Measurements from ENCODE around the gene CTSD.

Gene CTSD

GRCh38 chr11:1776331-1776851, 12.7 kb upstream of the CTSD start:
- DNase-seq (ENCODE audit: insufficient read length, low spot score) (no peak), FAIRE-seq (no peak)
- TF ChIP-seq CTCF (IDR thresholded peaks at IDR 0.05; ENCODE audit: insufficient read depth, missing control alignments), result no peak

GRCh38 chr11:1774886-1775285, 11.2 kb upstream of the CTSD start:
- FAIRE-seq (no peak), DNase-seq (ENCODE audit: insufficient read length, low spot score) (no peak)
- no peak for TF ChIP-seq CTCF (IDR thresholded peaks at IDR 0.05; ENCODE audit: insufficient read depth, missing control alignments)

GRCh38 chr11:1773994-1774550, 10.3 kb upstream of the CTSD start:
- TF ChIP-seq CTCF (IDR thresholded peaks at IDR 0.05; ENCODE audit: insufficient read depth, missing control alignments), result no peak
- DNase-seq (ENCODE audit: insufficient read length, low spot score) (no peak), FAIRE-seq (no peak)

GRCh38 chr11:1773131-1773993, 9.6 kb upstream of the CTSD start:
- TF ChIP-seq CTCF (IDR thresholded peaks at IDR 0.05; ENCODE audit: insufficient read depth, missing control alignments), result no peak
- no peak for DNase-seq (ENCODE audit: insufficient read length, low spot score)
- no peak for FAIRE-seq

GRCh38 chr11:1772270-1773130, 8.8 kb upstream of the CTSD start:
- FAIRE-seq, result no peak
- no peak for DNase-seq (ENCODE audit: insufficient read length, low spot score)
- no peak for TF ChIP-seq CTCF (IDR thresholded peaks at IDR 0.05; ENCODE audit: insufficient read depth, missing control alignments)

GRCh38 chr11:1771700-1772099, 8.0 kb upstream of the CTSD start:
- FAIRE-seq (no peak), DNase-seq (ENCODE audit: insufficient read length, low spot score) (no peak)
- no peak for TF ChIP-seq CTCF (IDR thresholded peaks at IDR 0.05; ENCODE audit: insufficient read depth, missing control alignments)

Data from D721Med (cell line).